Neural cell (in vitro differentiated cells): ENCODE results near the gene KCNK15.

Source experiments
- EP300 ChIP-seq: fragments of 450-650 bp; conservative IDR thresholded peaks from 2 replicates; pipeline ENCODE4 v1.6.1; 2014; ENCODE audit warnings: antibody characterized with exemption, mild to moderate bottlenecking, moderate library complexity; ENCODE audit not compliant: poor library complexity, severe bottlenecking
- EZH2 ChIP-seq: fragments of 200-600, 300-800 bp; shearing (Covaris generic), sonication (generic); IDR thresholded peaks from 2 replicates; pipeline ENCODE4 v1.6.1; 2014; ENCODE audit warnings: antibody characterized with exemption, low read length, borderline replicate concordance, mild to moderate bottlenecking; ENCODE audit not compliant: insufficient read depth, poor library complexity, severe bottlenecking
- MXI1 ChIP-seq: fragments of 450-650 bp; conservative IDR thresholded peaks from 2 replicates; pipeline ENCODE4 v1.6.1; 2014; ENCODE audit warnings: antibody characterized with exemption, mild to moderate bottlenecking; ENCODE audit not compliant: poor library complexity, severe bottlenecking
- POLR2AphosphoS5 ChIP-seq: IDR thresholded peaks from 2 replicates; pipeline ENCODE4 v1.6.1; 2012
- RAD21 ChIP-seq: fragments of 450-650 bp; conservative IDR thresholded peaks from 2 replicates; pipeline ENCODE4 v1.6.1; 2014; ENCODE audit warnings: antibody characterized with exemption, mild to moderate bottlenecking, moderate library complexity
- SMC3 ChIP-seq: fragments of 450-650 bp; conservative IDR thresholded peaks from 2 replicates; pipeline ENCODE4 v1.6.1; 2014; ENCODE audit warnings: antibody characterized with exemption, mild to moderate bottlenecking, moderate library complexity; ENCODE audit not compliant: poor library complexity
- TAF1 ChIP-seq: IDR thresholded peaks from 2 replicates; pipeline ENCODE4 v1.6.1; 2012; ENCODE audit warnings: low read depth
- TF ChIP-seq, protein P1 (sequence below): fragments of 450-650 bp; IDR thresholded peaks from 2 replicates; pipeline ENCODE4 v1.5.1; 2014; ENCODE audit warnings: antibody characterized with exemption, mild to moderate bottlenecking, moderate library complexity; ENCODE audit not compliant: poor library complexity, severe bottlenecking
- TF ChIP-seq, protein P2 (sequence below): IDR thresholded peaks from 2 replicates; pipeline ENCODE4 v1.6.1; 2012; ENCODE audit warnings: borderline replicate concordance

DNA sequence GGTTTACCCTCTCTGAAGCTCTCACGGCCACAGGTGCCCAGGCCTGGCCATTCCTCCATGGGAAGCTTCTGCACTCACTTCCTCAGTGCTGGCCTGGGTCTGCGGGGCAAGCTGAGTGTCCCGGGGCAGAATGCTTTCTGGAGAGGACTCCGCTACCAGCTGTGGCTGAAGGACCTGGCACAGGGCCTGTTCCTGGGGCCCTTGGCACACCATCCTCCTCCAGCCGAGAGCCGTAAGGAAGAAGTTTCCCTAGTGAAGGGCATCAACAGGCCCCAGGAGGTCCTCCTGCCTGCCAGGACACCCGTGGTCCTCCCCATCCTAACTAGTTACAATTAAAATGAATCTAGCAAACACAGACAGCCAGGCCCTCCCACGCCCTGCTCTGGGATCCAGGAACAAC is 14.0 kb upstream of the KCNK15 start:
- TF ChIP-seq, protein P1, sequence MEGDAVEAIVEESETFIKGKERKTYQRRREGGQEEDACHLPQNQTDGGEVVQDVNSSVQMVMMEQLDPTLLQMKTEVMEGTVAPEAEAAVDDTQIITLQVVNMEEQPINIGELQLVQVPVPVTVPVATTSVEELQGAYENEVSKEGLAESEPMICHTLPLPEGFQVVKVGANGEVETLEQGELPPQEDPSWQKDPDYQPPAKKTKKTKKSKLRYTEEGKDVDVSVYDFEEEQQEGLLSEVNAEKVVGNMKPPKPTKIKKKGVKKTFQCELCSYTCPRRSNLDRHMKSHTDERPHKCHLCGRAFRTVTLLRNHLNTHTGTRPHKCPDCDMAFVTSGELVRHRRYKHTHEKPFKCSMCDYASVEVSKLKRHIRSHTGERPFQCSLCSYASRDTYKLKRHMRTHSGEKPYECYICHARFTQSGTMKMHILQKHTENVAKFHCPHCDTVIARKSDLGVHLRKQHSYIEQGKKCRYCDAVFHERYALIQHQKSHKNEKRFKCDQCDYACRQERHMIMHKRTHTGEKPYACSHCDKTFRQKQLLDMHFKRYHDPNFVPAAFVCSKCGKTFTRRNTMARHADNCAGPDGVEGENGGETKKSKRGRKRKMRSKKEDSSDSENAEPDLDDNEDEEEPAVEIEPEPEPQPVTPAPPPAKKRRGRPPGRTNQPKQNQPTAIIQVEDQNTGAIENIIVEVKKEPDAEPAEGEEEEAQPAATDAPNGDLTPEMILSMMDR, result no peak
- TF ChIP-seq EP300 (no peak), TAF1 (no peak), EZH2 (no peak), POLR2AphosphoS5 (no peak), MXI1 (no peak), RAD21 (no peak), SMC3 (no peak)
- TF ChIP-seq, protein P2, sequence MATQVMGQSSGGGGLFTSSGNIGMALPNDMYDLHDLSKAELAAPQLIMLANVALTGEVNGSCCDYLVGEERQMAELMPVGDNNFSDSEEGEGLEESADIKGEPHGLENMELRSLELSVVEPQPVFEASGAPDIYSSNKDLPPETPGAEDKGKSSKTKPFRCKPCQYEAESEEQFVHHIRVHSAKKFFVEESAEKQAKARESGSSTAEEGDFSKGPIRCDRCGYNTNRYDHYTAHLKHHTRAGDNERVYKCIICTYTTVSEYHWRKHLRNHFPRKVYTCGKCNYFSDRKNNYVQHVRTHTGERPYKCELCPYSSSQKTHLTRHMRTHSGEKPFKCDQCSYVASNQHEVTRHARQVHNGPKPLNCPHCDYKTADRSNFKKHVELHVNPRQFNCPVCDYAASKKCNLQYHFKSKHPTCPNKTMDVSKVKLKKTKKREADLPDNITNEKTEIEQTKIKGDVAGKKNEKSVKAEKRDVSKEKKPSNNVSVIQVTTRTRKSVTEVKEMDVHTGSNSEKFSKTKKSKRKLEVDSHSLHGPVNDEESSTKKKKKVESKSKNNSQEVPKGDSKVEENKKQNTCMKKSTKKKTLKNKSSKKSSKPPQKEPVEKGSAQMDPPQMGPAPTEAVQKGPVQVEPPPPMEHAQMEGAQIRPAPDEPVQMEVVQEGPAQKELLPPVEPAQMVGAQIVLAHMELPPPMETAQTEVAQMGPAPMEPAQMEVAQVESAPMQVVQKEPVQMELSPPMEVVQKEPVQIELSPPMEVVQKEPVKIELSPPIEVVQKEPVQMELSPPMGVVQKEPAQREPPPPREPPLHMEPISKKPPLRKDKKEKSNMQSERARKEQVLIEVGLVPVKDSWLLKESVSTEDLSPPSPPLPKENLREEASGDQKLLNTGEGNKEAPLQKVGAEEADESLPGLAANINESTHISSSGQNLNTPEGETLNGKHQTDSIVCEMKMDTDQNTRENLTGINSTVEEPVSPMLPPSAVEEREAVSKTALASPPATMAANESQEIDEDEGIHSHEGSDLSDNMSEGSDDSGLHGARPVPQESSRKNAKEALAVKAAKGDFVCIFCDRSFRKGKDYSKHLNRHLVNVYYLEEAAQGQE, result no peak
